ENCODE results near the gene PTH2. TPM values are rescaled to one million over a fixed set of nuclear protein-coding genes. Genes with fewer than 3 reads are reported as not detected.

PTH2 gene
- total and polyA plus RNA-seq, 7 donors, result not detected

DNA sequence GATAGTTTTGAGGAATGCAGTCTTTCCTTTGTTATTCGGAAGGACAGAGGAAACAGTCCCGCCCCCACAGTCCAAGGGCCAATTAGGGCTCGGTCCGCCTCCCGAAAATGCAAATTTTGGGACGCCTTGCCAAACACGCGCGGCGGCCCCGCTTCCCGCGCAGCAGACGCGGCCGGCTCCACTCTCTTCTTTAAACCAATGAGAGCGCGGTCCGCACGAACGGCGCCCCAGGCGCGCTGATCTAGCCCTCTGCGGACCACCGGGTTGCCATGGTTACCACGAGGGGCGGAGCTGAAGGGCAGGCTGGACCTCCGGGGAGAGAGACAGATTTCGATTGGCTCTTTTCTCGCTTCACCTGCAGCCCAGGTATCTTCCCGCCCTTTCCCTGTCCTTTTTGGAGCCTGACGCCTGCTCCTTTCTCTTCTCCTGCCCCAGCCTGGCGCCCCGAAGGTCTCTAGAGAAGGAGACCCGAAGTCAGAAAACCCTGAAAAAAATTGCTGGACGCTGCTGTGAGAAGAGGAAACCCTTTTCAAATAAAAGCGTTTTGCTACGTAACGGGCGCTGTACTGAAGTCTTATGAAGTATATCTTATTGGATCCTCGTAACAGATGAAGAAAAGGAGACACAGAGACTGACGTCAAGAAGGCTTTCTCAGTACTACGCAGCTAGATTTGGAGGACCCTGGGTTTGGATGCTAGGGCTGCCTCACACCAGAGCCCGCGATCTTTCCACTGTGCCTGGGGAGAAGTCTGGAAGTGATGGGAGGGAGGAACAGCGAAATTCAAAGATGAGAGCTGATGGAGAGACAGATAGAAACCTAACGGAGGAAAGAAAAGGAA, 2.0 kb downstream of the PTH2 start:
- no peak overlapping the region for H3K27ac ChIP-seq
- TF ChIP-seq POLR2A (IDR thresholded peaks at IDR 0.05), result no peak
- TF ChIP-seq, protein P1, sequence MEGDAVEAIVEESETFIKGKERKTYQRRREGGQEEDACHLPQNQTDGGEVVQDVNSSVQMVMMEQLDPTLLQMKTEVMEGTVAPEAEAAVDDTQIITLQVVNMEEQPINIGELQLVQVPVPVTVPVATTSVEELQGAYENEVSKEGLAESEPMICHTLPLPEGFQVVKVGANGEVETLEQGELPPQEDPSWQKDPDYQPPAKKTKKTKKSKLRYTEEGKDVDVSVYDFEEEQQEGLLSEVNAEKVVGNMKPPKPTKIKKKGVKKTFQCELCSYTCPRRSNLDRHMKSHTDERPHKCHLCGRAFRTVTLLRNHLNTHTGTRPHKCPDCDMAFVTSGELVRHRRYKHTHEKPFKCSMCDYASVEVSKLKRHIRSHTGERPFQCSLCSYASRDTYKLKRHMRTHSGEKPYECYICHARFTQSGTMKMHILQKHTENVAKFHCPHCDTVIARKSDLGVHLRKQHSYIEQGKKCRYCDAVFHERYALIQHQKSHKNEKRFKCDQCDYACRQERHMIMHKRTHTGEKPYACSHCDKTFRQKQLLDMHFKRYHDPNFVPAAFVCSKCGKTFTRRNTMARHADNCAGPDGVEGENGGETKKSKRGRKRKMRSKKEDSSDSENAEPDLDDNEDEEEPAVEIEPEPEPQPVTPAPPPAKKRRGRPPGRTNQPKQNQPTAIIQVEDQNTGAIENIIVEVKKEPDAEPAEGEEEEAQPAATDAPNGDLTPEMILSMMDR (IDR thresholded peaks at IDR 0.05), result no peak
- TF ChIP-seq POLR2AphosphoS5 (IDR thresholded peaks at IDR 0.05), result no peak
- TF ChIP-seq EP300 (IDR thresholded peaks at IDR 0.05), result no peak
- DNase-seq, result no peak
- no peaks in the 10 kb centered on the region for H3K9me3 ChIP-seq
- H3K36me3 ChIP-seq, result no peaks in the 10 kb centered on the region
- peaks cover 0 to 29% (median 27%) of the 10 kb centered on the region in 4 donors for H3K4me1 ChIP-seq
- intact Hi-C loops (cut with DNase I), result no loop called here
- no peak overlapping the region for H3K4me3 ChIP-seq
- H3K27me3 ChIP-seq, result peaks cover 53 to 100% (median 95%) of the 10 kb centered on the region in 3 donors
- 10% methylated on average over 48 of the region's 48 CpGs for WGBS, 2 donors

DNA sequence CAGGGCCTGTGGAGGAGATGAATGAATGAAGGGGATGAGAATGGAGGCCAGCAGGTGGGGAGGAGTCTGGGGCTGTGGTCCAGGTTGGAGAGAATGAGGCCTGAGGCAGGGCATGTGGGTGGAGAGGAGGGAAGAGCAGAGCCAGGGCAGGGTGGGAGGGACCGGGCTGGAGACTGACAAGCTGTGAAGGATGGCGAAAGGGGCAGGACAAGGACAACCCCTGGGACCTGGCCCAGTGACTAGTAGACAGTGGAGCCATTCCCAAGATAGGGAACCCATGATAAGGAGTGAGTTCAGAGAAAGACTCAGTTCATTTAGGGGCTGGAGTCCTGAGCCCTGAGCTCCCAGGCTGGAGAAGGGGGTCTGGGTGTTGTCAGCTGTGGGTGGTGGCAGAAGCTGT, 3.0 kb downstream of the PTH2 start:
- no peak overlapping the region for H3K27ac ChIP-seq
- peaks cover 0 to 29% (median 27%) of the 10 kb centered on the region in 4 donors for H3K4me1 ChIP-seq
- TF ChIP-seq EP300 (IDR thresholded peaks at IDR 0.05), result no peak
- no peak for TF ChIP-seq POLR2AphosphoS5 (IDR thresholded peaks at IDR 0.05)
- TF ChIP-seq POLR2A (IDR thresholded peaks at IDR 0.05), result no peak
- TF ChIP-seq, protein P1 (IDR thresholded peaks at IDR 0.05), result no peak
- DNase-seq, result no peak
- no peaks in the 10 kb centered on the region for H3K36me3 ChIP-seq
- H3K9me3 ChIP-seq, result no peaks in the 10 kb centered on the region
- H3K27me3 ChIP-seq, result peaks cover 44 to 99% (median 90%) of the 10 kb centered on the region in 3 donors
- H3K4me3 ChIP-seq, result no peak overlapping the region
- intact Hi-C loops (cut with DNase I), result no loop called here
- 63 to 82% methylated on average over 2 of the region's 2 CpGs for WGBS, 2 donors

DNA sequence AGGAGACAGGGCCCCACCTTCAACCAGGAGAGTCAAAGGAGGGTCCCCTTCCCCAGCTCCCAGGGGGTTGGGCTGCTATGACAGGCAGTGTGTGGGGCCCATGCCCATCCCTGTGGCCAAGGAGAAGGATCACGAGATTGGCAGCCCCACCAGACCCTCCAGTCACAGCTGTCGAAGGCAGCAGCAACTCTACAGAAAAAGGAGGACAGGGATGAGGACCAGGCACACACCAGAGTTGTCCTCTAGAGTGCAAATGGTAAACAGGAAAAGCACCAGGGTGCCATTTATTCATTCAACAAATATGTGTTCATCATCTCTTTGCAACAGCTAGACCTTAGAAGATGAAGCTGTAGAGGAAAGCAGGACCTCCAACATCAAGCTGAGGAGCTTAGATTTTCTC, 4.1 kb downstream of the PTH2 start:
- no peaks in the 10 kb centered on the region for H3K9me3 ChIP-seq
- whole genome bisulfite sequencing, 2 donors, result 62 to 86% methylated on average over 2 of the region's 2 CpGs

DNA sequence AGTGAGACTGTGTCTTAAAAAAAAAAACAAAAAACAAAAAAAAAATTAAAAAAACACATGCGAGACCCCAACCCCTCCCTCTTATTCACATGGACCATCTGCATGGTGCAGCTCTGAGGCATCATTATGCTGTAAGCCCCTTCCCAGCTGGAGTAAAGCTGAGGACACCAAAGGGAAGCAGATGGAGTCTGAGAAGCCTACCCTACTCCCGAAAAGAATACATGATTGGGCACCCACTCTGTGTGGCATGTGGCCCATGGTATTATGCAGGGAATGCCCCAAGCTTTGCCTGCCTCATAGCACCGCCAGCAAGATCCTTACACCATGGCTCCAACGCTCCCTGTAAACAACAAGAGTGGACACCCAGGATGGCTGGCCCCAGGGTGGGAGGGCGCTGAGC, 4.7 kb downstream of the PTH2 start:
- H3K4me3 ChIP-seq, result no peak overlapping the region
- DNase-seq, result no peak
- intact Hi-C loops (cut with DNase I), result no loop called here
- no peaks in the 10 kb centered on the region for H3K9me3 ChIP-seq
- TF ChIP-seq, protein P1 (IDR thresholded peaks at IDR 0.05), result no peak
- no peak for TF ChIP-seq POLR2A (IDR thresholded peaks at IDR 0.05)
- TF ChIP-seq EP300 (IDR thresholded peaks at IDR 0.05), result no peak
- TF ChIP-seq POLR2AphosphoS5 (IDR thresholded peaks at IDR 0.05), result no peak
- WGBS, 2 donors, result 71 to 88% methylated on average over 5 of the region's 5 CpGs
- peaks cover 0 to 27% (median 25%) of the 10 kb centered on the region in 4 donors for H3K4me1 ChIP-seq
- peaks cover 35 to 91% (median 78%) of the 10 kb centered on the region in 3 donors for H3K27me3 ChIP-seq
- H3K36me3 ChIP-seq, result no peaks in the 10 kb centered on the region
- no peak overlapping the region for H3K27ac ChIP-seq

More for the DNA sequence above, 4.1 kb downstream of the PTH2 start:
- no peak overlapping the region for H3K4me3 ChIP-seq
- peaks cover 0 to 29% (median 27%) of the 10 kb centered on the region in 4 donors for H3K4me1 ChIP-seq
- H3K36me3 ChIP-seq, result no peaks in the 10 kb centered on the region
- no peak overlapping the region for H3K27ac ChIP-seq
- TF ChIP-seq, protein P1 (IDR thresholded peaks at IDR 0.05), result no peak
- peaks cover 39 to 92% (median 85%) of the 10 kb centered on the region in 3 donors for H3K27me3 ChIP-seq
- DNase-seq, result no peak
- intact Hi-C loops (cut with DNase I), result no loop called here

Measured in sigmoid colon (tissue), 7 donors.